HUDEP-2 (cell line): ENCODE measurements around the gene DHRS4.
"Not testable (repeated sequence)": the region's sequence is repeated elsewhere in the genome, so short reads cannot be mapped to it uniquely, and the experiment has no call there.

Experiments used
- DNase-seq, 76 experiments: peaks; one replicate each; lab custom pipeline; 2025; ENCODE audit not compliant: unreplicated experiment in 76 of 76; lab: John Stamatoyannopoulos, UW

Gene DHRS4

GRCh38 chr14:23981951-23982813, 28.6 kb downstream of the DHRS4 start:
- not testable (repeated sequence) for DNase-seq

- peak in 1 of 76 experiments; percentile 9 for DNase-seq
These were observed 31.5 kb downstream of the DHRS4 start for GRCh38 chr14:23984891-23985602.

GRCh38 chr14:23988223-23988606, 34.6 kb downstream of the DHRS4 start:
- not testable (repeated sequence) for DNase-seq

- DNase-seq = peak in 74 of 76 experiments; percentile 37 to 91 (median 82)
These were observed 35.2 kb downstream of the DHRS4 start, which contains the start of gene DHRS4L2 for GRCh38 chr14:23988607-23989363. DHRS4L2 (plus strand) TSS chr14:23988929; CDS start chr14:23988948, 19 bp downstream.

- DNase-seq = not testable (repeated sequence)
These were observed 36.3 kb downstream of the DHRS4 start for GRCh38 chr14:23989734-23990445.

- not testable (repeated sequence) for DNase-seq
These were observed 37.4 kb downstream of the DHRS4 start for GRCh38 chr14:23990961-23991360.

- DNase-seq = not testable (repeated sequence)
These were observed 39.5 kb downstream of the DHRS4 start for GRCh38 chr14:23993042-23993441.

GRCh38 chr14:23996009-23996408, 42.4 kb downstream of the DHRS4 start:
- DNase-seq = not testable (repeated sequence)

- not testable (repeated sequence) for DNase-seq
These were observed 43.3 kb downstream of the DHRS4 start for GRCh38 chr14:23996825-23997224.

- DNase-seq = not testable (repeated sequence)
These were observed 46.1 kb downstream of the DHRS4 start for GRCh38 chr14:23999640-24000039.

GRCh38 chr14:24001078-24001477, 47.5 kb downstream of the DHRS4 start:
- not testable (repeated sequence) for DNase-seq

- not testable (repeated sequence) for DNase-seq
These were observed 48.1 kb downstream of the DHRS4 start for GRCh38 chr14:24001679-24002078.

- not testable (repeated sequence) for DNase-seq
These were observed 52.9 kb downstream of the DHRS4 start for GRCh38 chr14:24006471-24006816.

GRCh38 chr14:24006817-24007652, 53.5 kb downstream of the DHRS4 start:
- DNase-seq = peak in 46 of 76 experiments; percentile 3 to 60 (median 36)

GRCh38 chr14:24011051-24011450, 57.5 kb downstream of the DHRS4 start:
- no peak for DNase-seq

GRCh38 chr14:24012726-24013273, 59.2 kb downstream of the DHRS4 start:
- DNase-seq = not testable (repeated sequence)

GRCh38 chr14:24013654-24014514, 60.3 kb downstream of the DHRS4 start:
- peak in 52 of 76 experiments; percentile 3 to 78 (median 46) for DNase-seq

GRCh38 chr14:24015745-24016144, 62.2 kb downstream of the DHRS4 start:
- DNase-seq = not testable (repeated sequence)
